Spleen (tissue), 7 donors: ENCODE data around the gene METTL8.

Experiments used
- CTCF ChIP-seq, 11 experiments: fragments of 200-600 bp in 7 of 11; fragments of 450-650 bp in 4 of 11; sonication (generic) in 4 of 11; IDR thresholded peaks in 8 of 11; conservative IDR thresholded peaks in 3 of 11; 1 replicate in 7 of 11; 2 replicates in 4 of 11; pipeline versions ENCODE4 v1.4.0 to v1.8.0; 2016 to 2021; ENCODE audit warnings: antibody characterized with exemption in 11 of 11, inconsistent platforms in 4 of 11, mild to moderate bottlenecking in 1 of 11
- POLR2A ChIP-seq, 3 donors: fragments of 450-650 bp; IDR thresholded peaks; one replicate each; pipeline ENCODE4 v1.5.1; 2017; ENCODE audit warnings: antibody characterized with exemption in 3 of 3, mild to moderate bottlenecking in 1 of 3
- POLR2AphosphoS5 ChIP-seq, 3 donors: sonication (generic); formaldehyde crosslinking; IDR thresholded peaks; one replicate each; pipeline ENCODE4 v1.5.1; 2017; ENCODE audit warnings: antibody characterized with exemption in 3 of 3
- donor health status: DM: no; HTN: no; CAD: no; lungs with moderate emphysema.
- donor health status: DM: no; HTN: no; CAD: no.
- donor health status: DM: no; HTN: no; CAD: no.

- TF ChIP-seq CTCF (IDR thresholded peaks at IDR 0.05 in 8 of 11, conservative IDR thresholded peaks at IDR 0.05 in 3 of 11), result no peak
- TF ChIP-seq POLR2A (IDR thresholded peaks at IDR 0.05), result no peak
- no peak for TF ChIP-seq POLR2AphosphoS5 (IDR thresholded peaks at IDR 0.05)
Measured at GRCh38 chr2:171289316-171289715, 144.5 kb downstream of the METTL8 start.
